Posterior cingulate gyrus (tissue), 11 donors: ENCODE data around the gene EIF4G2.

ENCODE experiments used
- DNase-seq, 10 donors: peaks; one replicate each; pipeline versions ENCODE4 v3.0.0 to v3.0.0-alpha.2; 2020 to 2021; ENCODE audit warnings: mixed read lengths in 3 of 10
- intact Hi-C: fragments of 100-400 bp; cut with DNase I; formaldehyde crosslinking; loops from one replicate; pipeline ENCODE4 v1.15.1; 2023

Gene EIF4G2

DNA sequence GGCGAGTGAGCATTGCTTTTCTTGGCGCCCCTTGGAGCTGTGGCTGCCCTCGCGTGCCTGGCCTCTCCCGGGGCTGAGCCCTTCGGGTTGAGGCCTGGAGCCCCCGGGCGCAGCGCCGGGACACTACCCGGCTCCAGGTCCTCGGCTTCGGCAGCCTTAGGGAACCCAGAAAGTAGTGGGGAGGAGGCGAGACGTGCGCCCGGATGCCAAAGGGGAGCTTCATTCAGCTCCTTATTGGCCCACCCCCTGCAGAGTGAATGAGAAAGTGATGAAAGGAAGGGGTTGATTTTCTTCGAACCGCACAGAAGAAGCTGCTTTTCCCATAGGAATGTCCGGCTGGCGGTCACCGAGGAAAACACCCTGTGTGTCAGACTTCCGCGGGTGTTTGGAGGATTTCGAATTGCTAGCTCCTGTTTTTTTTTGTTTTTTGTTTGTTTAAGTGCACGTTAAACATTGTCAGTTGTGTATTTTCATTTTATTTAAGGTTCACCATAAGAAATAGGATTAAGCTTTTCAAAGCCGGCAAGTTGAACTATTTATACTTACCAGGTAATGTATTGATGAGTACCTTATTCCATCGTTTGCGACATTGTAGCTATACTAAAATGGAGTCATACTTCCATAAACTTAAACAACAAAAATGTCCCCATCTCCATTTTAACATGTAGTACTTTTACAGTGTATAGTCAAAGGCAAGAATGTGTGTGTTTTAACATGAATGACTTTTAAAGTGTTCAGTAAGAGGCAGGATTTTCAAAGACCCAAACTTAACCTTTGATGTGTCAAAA lies 841 bp upstream of the EIF4G2 start:
- intact Hi-C loops, result loop anchor here (5.0 kb wide), 1 partner anchor 123 kb away; no protein-coding TSS in a partner anchor
- DNase-seq, result peak in 6 of 10 donors; percentile 18 to 88 (median 30)

DNA sequence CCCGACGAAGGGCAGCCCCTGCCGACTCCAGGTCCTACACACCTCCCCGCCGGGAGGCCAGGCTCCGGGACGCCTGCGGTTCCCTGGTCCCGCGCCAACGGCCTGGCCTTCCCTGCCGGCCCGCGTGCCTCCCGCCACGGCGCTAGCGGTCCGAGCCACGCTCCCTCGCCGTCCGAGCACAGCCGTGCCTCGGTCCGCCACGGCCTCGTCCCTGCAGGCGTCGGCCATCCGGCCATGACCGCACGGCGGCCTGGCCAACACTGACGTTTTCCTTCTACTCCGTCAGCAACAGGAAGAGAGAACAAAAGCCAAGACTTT lies 532 bp downstream of the EIF4G2 start:
- DNase-seq, result peak in 3 of 10 donors; percentile 16 to 88 (median 37)
- intact Hi-C loops, result loop anchor here (1.0 to 5.0 kb wide), 2 partner anchors 49 to 124 kb away; no protein-coding TSS in a partner anchor

DNA sequence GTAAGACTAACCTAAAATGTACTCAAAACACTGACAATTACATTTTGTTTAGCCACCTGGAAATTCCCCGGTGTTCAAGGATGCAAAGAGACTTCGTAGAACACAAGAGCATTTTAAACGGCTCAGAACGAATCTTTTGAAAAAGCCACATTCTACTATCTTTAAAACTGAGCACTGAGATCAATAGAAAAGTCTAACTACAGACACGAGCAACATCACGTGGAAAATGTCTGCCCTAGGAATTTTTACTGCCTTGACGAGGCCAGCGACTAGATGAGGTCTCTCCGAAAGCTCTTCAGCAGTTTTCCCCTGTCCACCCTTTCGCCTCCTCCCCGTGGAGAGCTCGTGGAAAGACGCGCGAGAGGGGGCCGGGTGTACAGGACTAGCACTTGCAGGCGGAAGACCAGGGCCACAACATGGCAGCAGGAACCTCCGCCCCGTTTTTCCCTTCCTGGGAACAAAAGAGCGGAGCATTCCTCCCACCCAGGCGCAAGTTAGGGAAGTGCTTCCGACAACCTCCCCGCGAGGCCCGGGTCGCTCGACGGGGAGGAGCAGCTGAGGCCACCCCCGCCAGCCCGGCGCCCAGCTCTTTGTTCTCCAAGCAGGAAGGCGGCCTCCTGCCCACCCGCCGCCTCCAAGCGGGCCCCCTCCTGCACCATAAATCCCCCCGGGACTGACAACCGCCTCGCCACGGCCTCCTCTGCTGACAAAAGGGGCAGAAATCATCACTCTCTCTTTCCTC lies 1.1 kb downstream of the EIF4G2 start:
- intact Hi-C loops, result loop anchor here (1.0 to 5.0 kb wide), 2 partner anchors 50 to 125 kb away; no protein-coding TSS in a partner anchor
- DNase-seq, result peak; percentile 38 to 92 (median 52)

DNA sequence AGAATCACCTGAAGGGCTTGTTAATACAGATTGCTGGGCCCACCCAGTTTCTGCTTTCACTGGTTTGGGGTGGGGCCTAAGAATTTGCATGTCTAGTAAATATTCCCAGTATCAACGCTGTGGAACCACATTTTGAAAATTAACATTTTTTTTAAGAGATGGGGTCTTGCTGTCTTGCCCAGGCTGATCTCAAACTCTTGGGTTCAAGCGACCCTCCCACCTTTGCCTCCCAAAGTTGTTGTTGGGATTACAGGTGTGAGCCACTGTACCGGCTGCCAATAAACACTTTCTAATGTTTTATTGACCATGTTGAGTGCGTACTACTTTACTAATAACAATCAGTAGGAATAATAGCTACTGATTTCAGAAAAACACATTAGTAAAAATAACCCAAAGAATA lies 2.5 kb downstream of the EIF4G2 start:
- intact Hi-C loops, result loop anchor here (5.0 kb wide), 1 partner anchor 126 kb away; no protein-coding TSS in a partner anchor

DNA sequence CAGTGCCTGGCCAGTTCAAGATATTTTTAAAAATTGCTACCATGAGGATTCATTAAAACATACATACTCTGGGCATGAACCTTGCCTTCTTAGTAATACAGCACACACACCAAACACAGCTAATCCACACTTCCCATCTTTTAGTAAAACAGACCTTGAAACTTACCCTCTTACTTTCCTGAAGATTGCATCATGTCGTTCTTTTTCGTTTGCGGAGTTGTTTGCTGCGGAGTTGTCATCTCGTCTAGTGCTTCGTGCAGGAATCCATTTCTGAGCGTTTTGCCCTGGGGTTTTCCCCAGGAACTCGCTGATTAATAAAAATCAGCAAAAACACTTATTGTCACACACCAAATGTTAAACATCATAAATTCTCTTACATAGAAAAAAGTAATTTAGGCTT lies 3.0 kb downstream of the EIF4G2 start:
- intact Hi-C loops, result loop anchor here (5.0 kb wide), 1 partner anchor 127 kb away; no protein-coding TSS in a partner anchor
- DNase-seq, result no peak

More for the DNA sequence above, 2.5 kb downstream of the EIF4G2 start:
- DNase-seq, result no peak

DNA sequence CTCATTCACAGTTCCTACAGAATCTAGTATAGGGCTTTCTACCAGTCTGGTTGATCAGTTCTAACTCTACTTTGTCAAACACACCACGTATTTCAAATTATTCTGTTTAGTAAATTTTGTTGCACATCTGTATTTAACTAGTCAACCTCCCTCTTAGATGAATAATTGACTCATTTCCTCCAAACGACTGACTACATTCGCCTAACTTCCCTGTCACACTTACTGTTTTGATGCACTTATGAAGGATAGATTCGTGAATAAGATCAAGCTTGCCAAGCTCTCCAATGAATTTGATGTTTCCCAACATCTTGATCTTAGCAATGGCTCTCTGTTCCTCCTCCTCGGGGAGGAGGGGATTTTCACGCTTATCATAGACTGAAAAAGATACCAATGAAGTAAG lies 5.0 kb downstream of the EIF4G2 start:
- intact Hi-C loops, result no loop called here
- no peak for DNase-seq

DNA sequence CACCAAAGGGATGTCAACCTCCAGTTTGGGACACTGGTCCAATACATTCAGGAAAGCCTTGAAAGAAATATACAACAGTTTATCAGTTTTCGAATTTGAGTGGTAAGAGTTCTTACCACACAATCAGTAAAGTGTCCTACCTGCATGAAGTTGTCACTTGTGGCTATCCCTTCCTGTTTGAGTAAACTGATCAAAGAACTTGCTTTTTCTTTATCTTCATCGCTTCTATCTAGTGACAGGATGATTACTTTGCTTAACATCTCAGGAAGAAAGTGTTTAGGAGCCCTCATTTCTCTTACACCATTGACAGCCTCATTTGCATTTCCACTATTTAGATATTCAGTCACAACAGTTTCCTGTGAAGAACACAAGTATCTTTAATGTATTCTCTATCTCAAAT lies 8.4 kb downstream of the EIF4G2 start:
- DNase-seq, result no peak
- intact Hi-C loops, result no loop called here

DNA sequence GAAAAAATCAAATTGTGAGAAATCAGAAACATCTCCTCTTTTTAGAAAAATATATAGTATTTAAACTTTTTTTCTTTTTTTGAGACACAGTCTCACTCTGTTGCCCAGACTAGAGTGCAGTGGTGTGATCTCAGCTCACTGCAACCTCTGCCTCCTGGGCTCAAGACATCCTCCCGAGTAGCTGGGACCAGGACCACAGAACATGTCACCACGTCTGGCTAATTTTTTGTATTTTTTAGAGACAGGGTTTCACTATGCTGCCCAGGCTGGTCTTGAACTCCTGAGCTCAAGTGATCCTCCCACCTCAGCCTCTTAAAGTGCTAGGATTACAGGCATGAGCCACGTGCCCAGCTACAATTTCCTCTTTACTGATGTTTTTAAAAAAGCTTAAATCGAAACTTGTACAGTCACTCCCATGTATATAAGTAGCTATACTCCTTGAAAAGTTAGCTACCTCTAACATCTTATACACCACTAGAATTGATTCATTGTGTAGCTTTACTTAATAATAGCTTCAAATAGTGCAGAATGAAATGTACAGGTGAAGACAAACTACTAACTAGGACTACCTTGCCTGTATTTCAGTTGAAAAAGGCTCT lies 10.3 kb downstream of the EIF4G2 start:
- intact Hi-C loops, result no loop called here
- DNase-seq, result no peak

DNA sequence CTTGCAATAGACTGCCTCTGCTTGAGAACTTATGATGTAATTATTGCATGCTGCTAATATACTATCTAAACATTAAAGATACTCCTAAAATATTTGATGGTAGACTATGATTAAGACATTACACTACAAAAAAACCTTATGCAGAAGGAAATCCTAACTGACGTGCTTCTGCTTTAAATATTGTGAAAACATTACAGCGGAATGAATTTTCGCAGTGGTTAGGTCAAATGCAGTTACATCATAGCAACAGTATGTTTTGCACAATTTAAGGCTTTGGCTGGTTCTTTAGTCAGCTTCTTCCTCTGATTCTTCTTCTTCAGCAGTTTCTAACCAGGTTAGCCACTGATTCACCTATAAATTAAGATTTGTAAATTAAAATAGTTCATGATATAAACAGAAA lies 11.2 kb downstream of the EIF4G2 start:
- intact Hi-C loops, result no loop called here
- DNase-seq, result no peak

DNA sequence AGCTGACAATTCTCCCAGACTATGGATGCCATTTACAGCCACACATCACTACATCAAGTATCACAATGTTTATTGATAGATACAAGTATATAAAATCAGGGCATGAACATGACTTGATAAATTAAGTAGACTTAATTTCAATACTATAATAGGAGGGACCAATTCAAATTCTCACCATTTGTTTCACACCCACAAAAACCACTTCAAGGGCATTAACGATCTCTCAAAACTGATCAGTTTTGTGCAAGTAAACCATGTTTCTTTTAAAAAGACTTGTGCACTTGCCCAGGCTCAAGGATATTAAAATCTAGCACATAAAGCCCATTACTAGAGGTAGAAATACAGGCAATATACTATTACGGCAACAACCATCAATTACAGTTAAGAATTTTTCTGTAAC lies 11.7 kb downstream of the EIF4G2 start:
- intact Hi-C loops, result no loop called here
- DNase-seq, result no peak

DNA sequence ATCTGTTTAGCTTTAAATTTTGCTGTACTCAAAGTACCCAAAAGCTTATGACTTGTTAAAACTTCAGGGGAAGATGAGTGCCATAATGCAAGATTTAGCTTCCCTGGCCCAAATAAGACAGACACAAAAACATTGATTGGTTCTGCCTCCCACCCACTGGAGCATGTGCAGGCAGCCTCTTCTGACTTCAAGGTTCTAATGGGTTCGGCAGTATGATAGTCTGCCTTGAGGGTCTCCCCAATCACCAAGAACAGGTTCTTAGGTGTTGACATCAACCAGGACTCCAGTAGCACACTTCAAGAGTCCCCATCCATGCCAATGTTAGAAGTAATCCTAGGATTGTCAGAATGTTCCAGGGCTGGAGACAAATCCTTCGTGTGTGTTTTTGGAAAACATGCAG lies 12.5 kb downstream of the EIF4G2 start:
- intact Hi-C loops, result no loop called here
- DNase-seq, result no peak

DNA sequence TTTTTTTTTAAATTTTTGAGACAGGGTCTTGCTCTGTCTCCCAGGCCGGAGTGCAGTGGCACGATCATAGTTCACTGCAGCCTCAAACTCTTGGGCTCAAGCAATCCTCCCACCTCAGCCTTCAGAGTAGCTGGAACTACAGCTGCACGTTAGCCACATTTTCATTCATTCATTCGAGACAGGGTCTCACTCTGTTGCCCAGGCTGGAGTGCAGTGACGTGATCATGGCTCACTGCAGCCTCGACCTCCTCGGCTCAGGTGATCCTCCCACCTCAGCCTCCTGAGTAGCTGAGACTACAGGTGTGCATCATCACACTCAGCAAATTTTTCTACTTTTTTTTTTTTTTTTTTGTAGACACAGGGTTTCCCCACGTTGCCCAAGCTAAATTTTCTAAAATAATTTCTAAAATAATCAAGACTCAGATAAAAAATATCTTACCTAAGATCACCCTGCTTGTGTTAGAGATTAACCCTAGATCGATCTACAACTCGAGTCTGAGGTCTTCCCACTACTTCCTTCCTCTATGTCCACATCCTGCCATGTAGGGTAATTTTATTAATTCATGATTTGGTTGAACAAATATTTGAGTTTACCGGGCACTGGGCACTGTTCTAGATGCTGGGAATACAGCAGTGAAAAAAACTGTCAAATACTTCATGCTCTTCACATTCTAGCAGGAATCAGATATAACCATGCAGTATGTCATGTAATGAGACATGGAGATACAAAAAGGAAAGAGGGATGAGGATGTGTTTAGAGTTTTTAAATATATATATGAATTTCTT lies 15.1 kb downstream of the EIF4G2 start:
- DNase-seq, result no peak
- intact Hi-C loops, result loop anchor here (5.0 kb wide), 2 partner anchors 139 to 229 kb away; no protein-coding TSS in a partner anchor

DNA sequence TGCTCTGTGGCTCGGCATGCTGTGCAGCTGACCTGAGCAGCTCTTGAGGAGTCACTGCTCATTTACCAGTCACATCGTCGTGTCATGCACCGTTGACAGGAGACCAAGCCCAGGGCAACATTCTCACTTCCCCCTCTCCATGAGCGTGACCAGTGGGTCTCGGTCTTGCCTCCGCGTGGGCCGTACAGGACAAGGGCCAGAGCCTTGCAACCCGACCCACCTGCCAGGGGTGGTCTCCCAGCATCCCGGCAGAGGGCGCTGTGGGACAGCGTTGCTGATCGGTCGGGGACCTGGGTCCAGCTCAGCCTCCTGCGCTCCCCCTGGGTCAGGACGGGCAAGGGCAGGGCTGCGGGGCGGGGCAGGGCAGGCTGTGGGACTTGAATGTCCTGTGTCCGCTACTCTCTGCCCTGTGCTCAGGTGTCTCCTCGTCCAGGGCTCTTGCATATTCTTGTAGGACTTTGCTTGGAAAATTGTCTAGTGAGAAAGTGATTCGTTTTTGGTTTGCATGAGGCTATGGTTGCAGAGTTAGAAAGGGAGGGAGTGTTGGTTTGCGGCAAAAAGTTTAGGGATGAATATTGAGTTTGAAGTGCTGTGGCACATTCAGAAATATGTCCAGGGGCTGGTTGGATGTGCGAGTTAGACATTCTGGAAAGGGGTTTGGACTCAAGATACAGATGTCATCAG lies 16.2 kb downstream of the EIF4G2 start:
- intact Hi-C loops, result loop anchor here (5.0 kb wide), 2 partner anchors 140 to 230 kb away; no protein-coding TSS in a partner anchor
- peak; percentile 52 to 96 (median 83) for DNase-seq

DNA sequence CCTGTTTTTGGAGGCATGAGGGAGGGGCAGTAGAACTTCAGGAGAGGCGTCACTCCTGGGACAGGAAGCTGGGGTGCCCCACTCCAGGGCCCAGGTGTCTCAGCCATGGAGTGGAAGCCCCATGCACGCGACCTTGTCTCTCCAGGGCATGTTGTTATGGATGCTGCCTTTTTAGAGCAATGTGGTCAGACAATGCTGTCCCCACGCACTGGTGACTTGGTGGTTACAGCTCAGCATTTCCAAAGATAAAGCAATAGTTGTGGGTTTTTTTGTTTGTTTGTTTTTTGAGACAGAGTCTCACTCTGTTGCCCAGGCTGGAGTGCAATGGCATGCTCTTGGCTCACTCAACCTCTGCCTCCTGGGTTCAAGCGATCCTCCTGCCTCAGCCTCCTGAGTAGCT lies 22.3 kb downstream of the EIF4G2 start:
- no peak for DNase-seq
- intact Hi-C loops, result no loop called here

DNA sequence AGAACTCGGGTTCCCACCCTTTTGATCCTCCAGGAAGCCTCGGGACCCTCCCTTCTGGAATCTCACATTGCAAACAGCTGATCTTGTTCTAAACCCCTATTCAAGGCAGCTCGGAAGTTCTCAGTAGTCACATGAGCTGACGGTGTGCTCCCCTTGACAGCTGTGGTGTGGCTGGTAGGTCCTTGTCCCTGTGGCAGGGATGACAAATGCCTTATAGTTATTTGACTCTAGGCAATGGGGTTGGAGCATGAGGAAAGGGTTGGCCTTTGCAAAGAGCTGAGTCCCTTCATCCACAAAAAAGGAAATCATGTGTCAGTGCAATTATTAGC lies 23.6 kb downstream of the EIF4G2 start:
- no peak for DNase-seq
- intact Hi-C loops, result no loop called here

DNA sequence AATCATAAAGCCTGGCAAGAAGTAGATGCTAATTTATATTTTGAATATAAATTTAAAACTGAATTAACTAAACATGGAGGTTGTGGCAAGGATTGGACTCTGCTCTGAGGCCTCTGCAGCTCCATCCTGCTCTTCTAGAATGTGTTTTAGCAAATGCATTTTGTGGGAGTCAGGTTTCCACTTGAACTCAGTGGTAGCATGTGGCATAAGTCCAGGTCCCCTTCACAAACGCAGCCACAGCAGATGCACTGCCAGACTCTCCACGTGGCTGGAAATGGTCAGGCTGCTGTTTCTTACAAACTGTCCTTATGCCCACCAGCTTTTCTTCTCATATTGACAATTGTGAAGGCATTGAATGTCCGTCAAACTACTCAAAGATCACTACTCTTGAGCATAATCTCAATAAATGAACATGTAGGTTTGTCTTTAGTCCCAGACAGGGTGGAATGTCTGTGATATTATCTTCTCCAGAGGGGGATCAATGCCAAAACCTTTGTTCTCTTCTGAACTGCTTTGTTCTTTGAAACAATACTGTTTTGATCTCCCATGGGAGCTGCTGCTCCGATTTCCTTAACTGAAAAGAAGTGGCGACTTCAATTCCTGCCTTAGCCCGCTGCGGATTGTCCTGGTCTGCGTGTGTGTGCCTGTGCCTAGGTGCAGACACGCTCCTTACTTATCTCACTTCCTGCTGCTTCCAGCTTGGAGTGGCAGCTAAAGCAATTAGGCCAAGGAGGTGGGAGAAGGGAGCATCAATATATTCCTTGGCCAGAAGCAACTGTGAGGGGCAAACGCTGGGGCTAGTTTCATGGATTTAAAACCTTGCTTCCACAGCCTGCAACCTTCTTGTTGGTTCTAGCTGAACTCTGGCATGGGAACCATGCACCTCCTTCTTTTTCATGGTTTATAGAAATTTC lies 24.2 kb downstream of the EIF4G2 start:
- intact Hi-C loops, result no loop called here
- DNase-seq, result no peak

DNA sequence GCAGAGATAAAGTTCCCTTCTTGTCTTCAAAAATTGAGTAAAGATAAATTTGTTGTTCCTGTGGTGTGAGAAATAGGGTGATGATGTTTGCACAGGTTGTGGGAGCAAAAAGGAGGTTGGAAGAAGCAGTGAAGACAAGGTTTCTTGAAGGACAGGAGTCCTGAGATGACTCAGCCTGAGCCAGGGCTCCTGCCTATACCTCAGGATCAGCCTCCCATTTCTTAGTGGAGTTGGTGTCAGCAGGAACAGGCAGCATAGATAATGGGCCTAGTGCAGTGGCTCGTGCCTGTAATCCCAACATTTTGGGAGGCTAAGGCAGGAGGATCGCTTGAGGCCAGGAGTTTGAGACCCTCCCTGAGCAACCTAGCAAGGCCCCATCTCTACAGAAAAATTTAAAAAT lies 28.7 kb downstream of the EIF4G2 start:
- intact Hi-C loops, result no loop called here

DNA sequence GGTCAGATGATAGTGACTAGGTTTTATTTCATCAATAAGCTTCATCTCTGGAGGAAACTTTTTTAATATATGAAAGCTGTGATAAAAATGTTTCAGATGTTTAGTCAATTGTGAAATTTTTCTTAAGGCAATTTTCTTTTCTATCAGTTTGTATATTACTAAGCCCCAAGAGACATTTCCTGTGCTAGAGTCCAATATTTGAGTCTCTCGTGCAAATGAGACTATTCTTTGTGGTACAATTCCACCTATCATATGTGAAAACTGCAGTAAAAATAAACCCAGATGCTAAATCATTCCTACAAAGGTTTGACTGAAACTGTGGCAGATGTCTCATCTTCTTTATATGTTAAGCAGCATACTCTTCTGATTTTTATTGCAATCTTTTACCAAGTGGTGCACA lies 29.6 kb downstream of the EIF4G2 start:
- intact Hi-C loops, result loop anchor here (10.0 kb wide), 1 partner anchor 1006 kb away; no protein-coding TSS in a partner anchor

More for the DNA sequence above, 28.7 kb downstream of the EIF4G2 start:
- DNase-seq, result no peak

More for the DNA sequence above, 29.6 kb downstream of the EIF4G2 start:
- no peak for DNase-seq
